NCI-H2196 (cell line): ENCODE measurements around the gene CNMD.
"Not testable (repeated sequence)": the region's sequence is repeated elsewhere in the genome, so short reads cannot be mapped to it uniquely, and the experiment has no call there.

ENCODE experiments used
- DNase-seq: peaks from one replicate; lab custom pipeline; 2025; ENCODE audit not compliant: unreplicated experiment; lab: John Stamatoyannopoulos, UW

The CNMD gene

DNA sequence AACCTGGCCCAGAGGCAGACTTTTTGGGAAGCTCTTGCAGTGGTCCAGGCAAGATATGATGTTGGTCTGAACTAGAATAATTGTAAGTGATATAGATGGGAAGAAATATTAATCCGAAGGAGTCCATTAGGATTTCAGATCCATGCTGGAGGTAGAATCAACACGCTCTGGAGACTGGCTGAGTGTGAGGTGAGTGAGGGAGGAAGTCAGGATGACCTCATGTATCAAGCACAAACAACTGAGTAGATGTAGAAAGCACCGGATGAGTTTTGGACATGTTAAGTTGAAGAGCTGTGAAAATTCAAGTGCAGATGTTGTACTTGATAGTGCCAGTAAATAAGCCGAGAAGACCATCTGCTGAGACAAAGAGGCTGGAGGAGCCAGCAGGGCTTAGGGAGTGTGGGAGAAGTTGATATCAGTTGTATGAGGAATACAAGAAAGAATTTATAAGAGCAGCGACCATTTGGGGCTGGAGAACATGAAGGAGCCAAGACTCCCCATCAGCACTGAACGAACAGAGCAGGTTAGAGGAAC, 5.3 kb upstream of the CNMD start:
- DNase-seq = no peak

DNA sequence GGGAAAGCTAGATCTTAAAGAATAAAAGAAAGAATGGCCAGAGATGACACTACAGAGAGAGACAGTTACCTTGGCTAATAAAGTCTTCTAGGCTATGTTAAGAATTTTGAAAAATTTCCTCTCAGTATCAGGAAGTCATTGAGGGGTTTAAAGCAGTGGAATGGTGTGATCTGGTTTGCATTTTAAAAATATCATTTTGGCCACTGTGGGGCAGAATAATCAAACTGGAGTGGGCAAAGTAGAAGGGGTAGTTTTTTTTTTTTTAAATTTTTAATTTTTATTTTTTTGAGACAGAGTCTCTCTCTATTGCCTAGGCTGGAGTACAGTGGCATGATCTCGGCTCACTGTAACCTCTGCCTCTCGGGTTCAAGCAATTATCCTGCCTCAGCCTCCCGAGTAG, 4.4 kb upstream of the CNMD start:
- DNase-seq = no peak

DNA sequence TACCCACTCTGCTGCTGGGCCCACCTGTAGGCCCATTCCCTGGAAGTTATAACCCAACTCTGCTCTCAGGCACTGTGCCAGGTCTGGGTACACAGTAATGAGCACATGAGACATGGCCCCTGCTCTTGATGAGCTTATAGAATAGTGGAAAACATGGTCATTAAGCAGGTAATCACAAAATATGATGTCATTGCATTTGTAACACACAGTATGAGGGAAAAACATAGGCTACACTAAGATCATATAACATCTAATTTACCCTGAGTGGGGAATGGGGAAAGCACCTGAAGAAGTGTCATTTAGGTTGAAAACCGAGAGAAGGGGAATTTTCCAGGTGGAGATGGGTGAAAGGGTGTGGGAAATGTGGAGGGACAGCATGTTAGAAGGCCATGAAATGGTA, 3.9 kb upstream of the CNMD start:
- DNase-seq = no peak

DNA sequence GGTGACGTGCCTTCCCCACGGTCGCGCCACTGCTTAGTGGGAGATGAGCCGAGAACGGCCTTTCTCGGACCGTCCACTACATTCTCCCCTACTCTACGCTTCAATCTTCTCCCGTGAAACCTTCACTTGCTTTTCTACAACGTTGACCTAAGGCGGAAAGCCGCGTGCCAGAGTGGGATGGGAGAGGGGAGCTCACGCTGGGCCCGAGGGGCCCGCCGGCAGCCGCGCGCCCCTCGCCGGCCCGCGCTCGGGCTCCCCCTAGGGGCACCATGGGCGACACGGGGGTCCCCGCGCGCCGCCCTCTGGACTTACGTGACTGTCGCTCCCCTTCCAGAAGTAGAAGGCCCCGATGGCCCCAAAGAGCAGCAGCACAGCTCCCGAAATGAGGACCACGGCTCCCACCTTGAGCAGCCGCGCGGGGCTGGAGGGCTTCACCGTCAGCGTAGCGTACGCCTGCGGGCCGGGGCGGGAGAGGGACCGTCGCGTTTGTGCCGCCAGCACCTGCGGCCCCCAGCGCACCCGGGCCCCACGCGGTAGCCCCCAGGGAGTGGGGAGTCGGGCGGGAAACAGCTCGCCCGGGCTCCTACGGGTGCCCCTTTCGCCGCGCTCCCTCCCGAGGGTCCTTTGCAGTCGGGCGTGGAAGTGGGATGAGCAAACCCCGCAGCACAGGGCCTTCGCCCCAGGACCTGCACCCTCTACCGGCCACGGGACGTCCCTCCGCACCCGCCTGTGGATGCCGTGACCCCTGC, 727 bp downstream of the CNMD start:
- no peak for DNase-seq

DNA sequence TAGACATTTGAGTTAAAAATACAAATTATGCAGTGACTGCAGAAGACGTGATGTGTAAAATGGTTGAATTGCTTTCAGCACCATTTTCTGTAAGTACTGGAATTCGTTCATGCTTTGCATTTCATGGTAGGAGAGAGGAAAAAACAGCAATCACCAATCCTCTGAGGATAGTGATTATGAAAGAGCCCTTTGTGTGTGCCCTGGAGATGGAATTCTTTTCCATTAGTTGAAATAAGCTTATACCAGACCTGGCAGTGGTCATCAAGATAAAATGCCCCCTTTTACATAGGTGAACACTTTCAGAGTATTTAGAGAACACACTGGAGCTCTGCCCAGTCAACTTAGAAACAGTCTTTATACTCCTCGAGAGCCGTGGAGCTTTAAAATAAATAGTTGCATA, 1.7 kb downstream of the CNMD start:
- DNase-seq = no peak

DNA sequence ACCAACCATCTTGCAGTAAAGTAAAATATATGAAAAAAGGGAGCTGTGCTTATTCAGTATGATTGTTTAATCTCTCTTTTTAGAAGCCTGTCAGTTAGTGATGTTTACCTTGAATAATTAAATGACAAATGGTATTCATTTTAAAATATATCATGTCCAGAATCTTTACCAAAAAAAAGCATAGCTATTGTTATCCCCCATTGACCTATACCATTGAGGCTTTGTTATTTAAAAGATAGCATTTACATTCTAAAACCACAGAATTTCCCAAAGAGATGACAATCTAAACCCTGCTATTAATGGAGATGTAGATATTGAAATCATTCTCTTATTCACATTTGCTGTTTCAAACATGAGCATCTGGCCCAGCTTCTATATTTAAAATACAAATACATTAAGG, 2.2 kb downstream of the CNMD start:
- DNase-seq = no peak

DNA sequence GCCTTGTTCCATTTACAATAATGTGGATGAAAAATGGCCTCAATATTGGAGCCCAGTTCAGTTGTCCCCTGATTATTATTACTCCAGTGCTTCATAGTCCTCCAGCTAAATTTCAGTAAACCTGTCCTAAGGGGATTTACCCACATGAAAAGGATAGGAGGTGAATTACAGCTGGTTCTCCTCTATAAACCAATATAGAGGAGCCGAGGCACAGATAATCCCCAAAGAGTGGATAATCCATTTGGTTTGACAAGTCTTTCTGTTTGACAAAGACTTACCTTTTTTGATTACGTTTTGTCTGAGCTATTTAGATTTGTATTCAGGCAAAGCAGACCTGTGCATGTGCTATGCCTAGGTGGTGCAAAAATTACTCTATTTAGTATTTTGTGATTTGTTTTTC, 2.7 kb downstream of the CNMD start:
- no peak for DNase-seq

DNA sequence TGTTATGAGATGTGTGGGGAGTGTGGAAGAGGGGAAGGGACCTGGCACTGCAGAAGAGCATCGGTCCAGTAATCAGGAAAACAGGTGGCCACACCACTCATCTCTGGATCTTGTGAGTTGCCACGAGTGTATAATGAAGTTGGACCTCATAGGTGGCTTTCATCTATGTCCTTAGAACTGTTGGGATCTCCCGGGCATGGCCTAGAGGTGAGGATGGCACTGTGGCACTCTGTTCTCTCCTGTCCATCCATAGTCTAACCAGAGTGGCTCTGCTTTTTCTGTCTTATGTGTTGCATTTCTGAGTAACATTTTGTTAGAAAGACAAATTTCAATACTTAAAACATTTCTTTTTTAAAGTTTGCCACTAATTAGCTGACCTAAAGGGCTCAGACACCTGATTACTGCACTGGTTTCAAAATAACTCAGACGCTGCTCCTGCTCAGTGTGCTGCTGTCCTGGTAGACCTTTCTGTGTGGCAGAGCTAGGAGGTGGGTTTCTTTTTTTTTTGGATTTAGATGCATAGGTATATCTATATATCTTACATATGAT, 5.5 kb downstream of the CNMD start:
- DNase-seq = no peak

DNA sequence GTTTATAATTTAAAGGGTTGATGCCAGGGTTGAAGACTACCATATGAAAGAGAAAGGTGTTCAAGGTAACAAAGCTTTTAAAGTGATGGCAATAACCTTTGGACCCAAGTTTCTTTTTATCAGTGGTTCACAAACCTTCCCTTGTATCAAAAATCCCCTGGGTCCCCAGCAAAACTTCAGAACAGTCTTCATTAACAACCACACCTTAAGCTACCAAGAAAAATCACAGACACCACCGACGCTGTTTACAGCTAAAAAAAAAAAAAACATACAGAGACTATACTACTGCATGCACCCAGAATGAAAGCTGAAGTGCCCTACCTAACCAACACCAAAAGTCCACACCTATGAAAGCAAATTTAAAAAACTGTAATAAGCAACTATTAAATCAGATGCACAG, 13.4 kb downstream of the CNMD start:
- DNase-seq = no peak

DNA sequence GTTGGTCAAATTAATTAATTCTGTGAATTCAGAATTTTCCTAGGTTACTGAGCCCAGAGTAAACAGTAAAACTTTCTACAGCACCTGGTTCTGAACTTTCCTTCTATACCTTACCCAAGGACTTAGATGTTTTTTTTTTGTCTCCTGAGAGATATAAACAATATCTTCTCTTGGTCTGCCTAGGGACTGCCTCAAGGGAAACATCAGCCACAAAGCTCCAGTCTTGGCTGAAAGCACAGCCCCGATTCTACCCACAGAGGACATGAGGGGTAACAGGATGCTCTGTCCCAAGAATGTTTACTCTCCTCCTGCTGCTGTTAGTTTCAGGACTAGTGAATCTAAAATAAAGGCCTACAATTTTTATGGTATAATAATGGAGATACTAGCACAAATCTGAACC, 14.3 kb downstream of the CNMD start:
- DNase-seq = no peak

DNA sequence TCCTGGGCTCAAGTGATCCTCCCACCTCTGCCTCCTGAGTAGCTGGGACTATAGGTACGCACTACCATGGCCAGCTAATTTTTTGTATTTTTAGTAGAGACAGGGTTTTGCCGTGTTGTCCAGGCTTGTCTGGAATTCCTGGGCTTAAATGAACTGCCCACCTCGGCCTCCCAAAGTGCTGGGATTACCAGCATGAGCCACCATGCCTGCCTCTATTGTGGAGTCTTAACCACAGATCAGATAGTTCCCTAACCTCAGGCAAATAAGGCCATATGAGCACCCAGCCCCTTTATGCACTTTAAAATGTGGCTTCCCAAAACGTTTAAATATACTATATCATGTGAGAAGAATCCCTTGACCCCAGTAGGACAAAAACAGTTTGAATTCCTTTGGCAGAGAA, 16.4 kb downstream of the CNMD start:
- DNase-seq = no peak

DNA sequence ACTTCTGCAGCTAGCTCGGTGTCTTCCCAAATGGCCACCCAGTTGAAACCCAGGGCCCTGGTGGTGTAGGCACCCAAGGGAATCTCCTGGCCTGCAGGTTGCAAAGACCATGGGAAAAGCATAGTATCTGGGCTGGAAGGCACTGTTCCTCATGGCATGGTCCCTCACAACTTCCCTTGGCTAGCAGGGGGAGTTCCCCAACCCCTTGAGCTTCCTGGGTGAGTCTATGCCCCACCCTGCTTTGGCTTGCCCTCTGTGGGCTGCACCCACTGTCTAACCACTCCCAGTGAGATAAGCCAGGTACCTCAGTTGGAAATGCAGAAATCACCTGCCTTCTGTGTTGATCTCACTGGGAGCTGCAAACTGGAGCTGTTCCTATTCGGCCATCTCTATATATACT, 18.3 kb downstream of the CNMD start:
- DNase-seq = not testable (repeated sequence)

DNA sequence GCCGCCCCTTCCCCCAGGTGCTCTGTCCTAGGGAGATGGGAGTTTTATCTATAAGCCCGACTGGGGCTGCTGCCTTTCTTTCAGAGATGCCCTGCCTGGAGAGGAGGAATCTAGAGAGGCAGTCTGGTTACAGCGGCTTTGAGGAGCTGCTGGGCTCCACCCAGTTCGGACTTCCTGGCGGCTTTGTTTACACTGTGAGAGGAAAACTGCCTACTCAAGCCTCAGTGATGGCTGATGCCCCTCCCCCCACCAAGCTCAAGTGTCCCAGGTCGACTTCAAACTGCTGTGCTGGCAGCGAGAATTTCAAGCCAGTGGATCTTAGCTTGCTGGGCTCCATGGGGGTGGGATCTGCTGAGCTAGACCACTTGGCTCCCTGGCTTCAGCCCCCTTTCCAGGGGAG, 18.7 kb downstream of the CNMD start:
- not testable (repeated sequence) for DNase-seq

DNA sequence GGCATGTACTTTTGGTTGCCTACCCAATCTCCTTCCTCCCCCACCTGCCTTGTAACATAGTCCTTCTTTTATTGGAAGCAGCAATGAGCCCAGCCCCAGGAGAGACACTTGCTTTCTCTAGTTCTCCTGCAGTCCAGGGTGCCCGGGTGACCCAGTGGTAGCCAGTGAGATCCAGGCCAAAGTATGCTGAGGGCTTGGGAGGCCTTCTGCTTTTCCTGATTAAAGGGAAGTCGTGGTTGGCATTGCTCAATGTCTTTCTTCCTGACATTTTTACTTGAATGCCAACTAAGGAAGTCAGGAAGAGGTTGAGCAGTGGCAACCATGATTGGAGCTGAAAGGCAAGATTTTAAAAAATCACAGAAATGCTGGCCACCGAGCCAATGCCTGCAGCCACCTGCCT, 25.7 kb downstream of the CNMD start:
- DNase-seq = no peak

DNA sequence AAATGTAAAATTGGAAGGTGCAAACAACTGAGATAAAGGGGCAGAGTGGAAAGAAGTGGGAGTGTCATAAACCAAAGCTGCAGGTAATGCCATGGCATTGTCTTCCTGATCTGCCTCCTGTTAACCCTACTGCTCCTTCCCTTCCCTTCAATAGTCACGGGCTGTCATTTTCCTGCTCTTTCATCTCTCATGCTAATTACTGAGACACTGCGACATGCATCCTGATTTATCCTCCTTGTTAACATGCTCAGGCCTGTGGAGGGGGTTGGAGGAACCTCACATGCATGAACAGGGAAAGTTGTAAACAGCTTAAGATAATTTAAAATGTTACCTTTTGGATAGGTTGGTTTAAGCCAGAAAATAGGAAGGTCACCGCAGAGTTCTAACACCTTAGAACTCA, 27.2 kb downstream of the CNMD start:
- DNase-seq = no peak

DNA sequence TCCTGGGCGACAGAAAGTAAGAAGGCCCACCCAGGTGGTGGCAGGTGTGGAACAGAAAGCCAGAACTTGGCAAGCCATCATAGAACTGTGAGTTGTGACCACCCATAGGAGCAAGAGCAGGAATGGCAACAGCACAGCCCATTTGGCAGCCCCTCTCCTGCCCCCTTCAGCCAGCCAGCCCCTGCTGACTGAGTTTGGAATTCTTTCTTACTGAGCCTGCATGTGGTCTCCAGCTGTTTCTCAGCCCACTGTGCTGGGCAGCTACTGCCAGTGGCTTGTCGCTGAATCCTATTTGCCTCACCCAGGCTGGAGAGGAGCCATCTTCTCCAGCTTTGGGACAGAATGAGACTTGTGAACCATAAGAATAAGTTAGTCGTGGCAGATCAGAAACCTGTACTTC, 28.3 kb downstream of the CNMD start:
- no peak for DNase-seq

DNA sequence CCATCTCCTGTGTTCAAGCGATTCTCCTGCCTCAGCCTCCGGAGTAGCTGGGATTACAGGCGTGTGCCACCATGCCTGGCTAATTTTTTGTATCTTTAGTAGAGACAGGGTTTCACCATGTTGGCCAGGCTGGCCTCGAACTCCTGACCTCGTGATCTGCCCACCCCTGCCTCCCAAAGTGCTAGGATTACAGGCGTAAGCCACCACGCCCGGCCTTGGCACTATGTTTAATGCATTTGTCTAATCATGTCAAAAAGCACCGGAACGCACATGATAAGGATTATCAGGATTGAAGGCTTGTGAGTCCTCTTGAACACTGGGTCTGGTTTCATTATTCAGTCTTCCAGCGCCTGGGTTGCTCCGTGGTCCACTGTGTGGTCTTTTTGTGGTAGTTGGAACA, 31.4 kb downstream of the CNMD start:
- not testable (repeated sequence) for DNase-seq

DNA sequence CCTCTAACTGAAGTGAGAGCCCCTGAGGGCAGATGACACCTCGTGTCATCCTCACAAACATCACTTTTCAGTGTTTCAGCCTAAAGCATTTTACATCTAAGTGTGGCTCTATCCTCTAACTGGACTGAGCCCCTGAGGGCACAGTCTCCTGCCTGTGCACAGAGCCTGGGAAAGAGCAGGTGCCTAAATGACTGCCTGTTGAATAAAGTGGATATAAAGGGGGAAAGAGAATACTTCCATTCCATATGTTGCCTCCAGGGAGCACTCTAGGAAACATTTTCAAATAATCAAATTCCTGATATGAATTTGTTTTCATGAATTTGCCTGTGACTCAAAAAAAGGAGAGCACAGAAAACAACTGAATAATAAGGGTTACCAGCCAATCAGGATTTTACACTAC, 32.2 kb downstream of the CNMD start:
- DNase-seq = no peak

DNA sequence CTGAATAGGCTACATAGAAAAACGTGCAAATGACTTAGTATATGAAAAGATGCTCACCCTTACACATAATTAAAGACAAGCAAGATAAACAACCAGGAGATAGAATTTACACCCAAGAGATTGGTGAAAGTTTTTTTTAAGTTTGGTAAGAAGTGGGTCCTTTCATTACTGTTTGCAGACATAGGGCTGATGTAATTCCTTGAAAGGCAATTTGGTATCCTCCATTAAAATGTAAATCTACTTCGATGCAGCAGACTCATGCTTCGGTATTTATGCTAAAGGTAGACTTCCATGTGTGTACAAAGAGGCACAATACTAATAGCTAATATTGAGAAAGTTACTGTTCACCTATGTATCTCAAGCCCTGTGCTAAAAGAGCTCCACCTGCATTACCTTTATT, 33.5 kb downstream of the CNMD start:
- DNase-seq = no peak

DNA sequence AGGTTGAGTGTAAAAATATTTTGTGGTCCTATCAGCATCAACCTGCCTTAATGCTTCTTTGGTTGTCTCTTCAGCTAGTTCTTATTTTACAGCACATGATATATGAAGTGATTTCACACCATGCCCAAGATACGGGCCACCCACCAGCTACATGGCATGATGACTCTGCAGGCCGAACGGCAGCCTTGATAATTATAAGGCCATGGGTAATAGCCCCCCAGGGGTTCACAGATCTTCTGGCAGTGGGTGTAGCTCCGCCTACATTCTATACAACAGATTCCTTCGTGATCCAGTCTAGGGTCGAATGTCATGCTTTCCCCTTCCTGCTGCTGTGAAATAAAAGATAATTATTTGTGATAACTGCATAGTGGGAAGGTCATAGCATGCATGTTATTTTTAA, 36.1 kb downstream of the CNMD start:
- DNase-seq = no peak

DNA sequence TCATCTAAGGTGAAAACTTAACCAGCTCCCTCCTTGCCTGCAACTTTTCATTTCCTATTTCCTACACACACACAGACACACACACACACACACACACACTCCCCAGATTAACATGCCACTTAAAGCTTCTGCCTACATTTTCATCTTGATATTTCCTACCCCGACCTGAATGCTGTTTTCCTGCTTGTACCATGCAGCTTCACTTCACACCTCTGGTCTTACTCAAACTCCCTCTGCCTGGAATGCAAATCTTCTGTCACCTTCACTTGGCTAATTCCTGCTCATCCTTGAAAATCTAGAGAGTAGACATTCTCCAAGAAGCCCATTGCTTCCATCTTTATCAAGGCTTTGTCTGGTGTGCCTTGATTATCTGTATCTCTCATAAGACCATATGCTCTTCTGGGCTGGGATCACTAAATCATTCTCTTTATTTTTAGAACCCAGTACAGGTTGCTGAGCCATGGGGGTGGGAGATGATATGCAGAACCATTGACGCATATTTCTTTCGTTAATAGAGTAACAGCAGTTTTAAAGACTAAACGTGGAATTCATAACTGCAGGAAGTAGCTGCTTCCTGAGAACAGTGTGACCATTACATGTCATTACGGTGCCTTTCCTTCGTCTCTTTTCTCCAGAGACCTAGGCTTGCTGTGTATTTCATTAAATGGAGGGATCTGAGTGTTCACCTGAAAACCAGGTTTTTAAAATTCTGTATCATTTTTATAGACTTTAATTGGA, 37.7 kb downstream of the CNMD start:
- DNase-seq = no peak

DNA sequence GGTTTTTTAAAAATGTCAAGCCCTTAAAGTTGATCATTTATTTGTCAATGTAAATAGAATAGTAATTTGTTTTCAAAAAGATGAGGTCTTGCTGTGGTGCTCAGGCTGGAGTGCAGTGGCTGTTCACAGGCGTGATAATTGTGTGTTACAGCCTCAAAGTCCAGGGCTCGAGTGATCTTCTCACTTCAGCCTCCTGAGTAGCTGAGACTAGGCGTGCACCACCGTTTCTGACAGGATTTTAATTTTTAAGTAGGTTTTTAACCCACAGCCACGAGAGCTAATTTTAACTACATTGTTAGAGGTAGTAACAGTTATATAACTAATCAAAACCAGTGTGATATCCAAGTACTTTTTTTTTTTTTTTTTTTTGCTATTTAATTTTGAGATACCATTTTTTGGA, 43.1 kb downstream of the CNMD start:
- DNase-seq = no peak
